Stimulated activated CD8-positive, alpha-beta memory T cell treated with anti-CD3 and anti-CD28 coated beads, Interleukin-7, amount 100 ng/mL, for 48 hours (primary cell): ENCODE data around the gene CPED1.

Experiments
- DNase-seq, 2 donors: peaks; one replicate each; pipeline ENCODE4 v3.0.0-alpha.2; 2020; ENCODE audit warnings: low read depth in 1 of 2; ENCODE audit errors: extremely low read depth in 1 of 2

Gene CPED1

DNA sequence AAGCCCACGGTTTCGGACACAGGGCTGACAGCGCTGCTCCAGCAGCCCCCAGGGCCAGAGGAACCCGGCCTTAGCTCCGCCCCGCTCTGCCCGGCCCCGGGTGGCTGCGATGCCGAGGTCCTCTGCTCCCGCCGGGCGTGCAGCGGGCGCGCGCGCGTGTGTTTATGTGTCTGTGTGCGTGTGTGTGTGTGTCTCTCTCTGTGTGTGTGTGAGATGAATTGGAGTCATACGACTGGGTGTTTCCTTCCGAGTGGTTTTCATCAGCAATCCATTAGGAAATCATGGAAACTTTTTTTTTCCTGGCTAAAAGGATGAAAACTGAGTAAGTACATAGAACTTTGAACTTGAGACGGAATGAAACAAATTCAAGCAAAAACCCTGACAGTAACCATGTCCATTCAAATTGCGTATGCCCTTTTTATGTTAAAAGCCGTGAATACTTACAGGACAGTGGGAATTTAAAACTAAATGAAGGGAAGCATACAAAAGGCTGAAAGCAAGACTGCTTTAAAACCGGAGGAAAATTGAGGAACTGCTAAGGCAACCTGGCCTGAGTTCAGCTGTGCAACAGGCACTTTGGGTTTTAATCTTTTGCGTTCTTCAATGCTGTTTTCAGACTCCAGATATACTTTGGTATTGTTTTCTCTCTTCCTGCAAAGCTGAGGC lies at the start of gene CPED1:
Gene CPED1 (plus strand): TSS at position 121 of the 666 bp plus-strand sequence. CDS start 911 bp downstream, outside the sequence.
- DNase-seq = no peak

- DNase-seq = no peak
Observed at GRCh38 chr7:120939345-120939744, 49.2 kb upstream of the CPED1 start.

GRCh38 chr7:120941064-120941463 lies 47.4 kb upstream of the CPED1 start:
- no peak for DNase-seq

GRCh38 chr7:120941856-120942255 lies 46.7 kb upstream of the CPED1 start:
- DNase-seq = no peak

GRCh38 chr7:120942861-120943260 lies 45.6 kb upstream of the CPED1 start:
- no peak for DNase-seq

DNA sequence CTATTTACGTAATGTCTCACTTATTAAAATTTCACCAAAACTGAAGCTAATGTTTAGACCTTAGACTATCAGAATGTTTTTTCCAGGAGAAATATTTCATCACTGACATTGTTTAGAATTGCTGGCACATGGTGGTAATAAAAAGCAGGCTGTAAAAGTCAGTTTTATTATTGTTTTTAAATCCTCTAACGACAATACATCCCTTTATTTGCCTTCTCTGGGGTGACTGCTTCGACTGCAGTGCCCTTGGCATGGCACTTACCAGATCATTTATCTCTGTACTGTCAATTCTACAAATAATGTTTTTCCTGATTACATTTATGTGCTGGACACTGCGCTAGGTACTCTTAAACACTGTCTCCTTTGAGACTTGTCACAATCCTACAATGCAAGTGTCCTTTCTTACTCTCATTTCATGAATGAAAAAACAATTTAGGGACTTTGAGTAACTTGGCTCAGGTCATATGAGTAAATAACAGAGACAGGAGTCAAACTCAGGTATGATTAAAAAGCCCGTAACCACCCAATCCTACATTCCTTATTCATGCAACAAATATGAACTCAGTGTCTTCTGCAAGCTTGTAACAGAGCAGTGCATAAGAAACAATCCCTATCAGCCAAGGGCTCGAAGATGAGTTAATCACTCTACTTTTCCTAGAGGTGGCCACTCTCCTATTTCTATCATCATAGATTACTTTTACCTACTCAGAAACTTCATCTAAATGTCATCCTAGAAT lies 43.5 kb upstream of the CPED1 start:
- DNase-seq = no peak

DNA sequence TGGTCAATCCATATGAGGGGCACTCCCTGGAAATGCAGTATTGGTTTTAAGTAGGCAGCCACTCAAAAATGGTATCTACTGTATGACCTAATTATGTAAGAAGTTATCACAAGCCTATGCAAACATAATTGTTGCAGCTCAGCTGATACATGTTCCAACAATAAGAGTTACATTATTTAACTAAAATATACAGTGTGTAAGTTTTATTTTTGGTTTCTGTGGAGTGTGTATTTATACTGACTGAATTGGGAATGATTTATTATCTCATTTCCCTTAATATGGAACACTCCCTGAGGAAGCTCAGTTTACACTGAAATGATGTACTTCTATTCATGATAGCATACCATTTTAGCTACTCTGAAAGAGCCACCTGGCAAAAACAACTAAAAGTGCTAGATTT lies 40.5 kb upstream of the CPED1 start:
- DNase-seq = no peak

GRCh38 chr7:120949393-120949911 lies 39.1 kb upstream of the CPED1 start:
- DNase-seq = no peak

DNA sequence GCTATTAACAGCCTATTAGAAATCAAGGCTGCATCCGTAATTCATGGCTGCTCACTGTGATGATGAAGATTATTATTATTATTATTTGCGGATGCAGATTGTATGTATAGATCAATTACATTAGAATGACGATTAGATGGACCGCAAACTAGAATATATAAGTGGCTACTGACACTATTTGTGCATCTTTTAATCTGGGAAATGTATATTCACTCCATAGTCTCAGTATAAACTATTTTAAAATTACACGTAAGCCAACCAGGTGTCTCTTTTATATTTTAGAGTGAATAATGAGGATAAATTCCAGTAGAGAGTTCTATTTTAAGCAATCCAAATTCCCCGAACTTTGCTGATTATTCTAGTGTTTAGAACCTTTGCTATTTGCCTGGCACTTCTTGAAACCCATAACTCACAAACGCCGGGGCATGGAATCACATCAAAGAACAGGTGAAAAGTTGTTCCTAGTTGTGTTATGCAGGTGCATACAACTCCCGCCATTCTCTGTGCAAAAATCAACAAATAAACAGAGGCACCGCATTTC lies 38.4 kb upstream of the CPED1 start:
- no peak for DNase-seq

DNA sequence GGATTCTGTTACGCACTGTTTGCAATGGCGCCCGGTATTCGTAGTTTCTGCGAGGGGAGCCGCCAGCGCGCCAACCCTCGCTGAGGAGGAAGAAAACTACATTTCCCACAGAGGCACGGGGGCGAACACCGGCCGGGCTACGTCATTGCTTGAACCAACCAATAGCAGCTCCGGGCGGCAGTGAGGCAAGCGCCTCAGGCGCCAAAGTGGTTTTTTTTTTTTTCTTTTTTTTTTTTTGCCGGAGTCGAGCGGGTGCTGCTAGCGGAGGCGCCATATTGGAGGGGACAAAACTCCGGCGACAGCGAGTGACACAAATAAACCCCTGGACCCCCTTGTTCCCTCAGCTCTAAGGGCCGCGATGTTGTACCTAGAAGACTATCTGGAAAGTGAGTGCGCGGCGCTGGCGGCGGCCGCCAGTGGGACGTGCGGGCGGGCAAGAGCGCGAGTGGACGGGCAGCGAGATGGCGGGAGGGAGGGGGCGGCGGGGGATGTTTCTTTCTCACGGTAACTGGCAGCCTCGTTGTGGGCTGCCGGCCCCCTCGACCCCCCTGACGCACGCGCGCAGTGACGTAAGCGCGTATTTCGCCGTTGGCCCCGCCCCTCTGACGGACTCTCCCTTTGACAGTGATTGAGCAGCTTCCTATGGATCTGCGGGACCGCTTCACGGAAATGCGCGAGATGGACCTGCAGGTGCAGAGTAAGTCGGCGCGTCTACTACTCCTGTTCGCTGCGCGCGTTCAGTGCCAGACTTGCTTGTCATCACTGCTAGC lies 37.8 kb upstream of the CPED1 start, which contains the start of gene ING3:
Gene ING3 (plus strand): TSS at position 239 of the 770 bp plus-strand sequence. CDS start 120 bp downstream, at position 359.
- peak; percentile 93 to 95 for DNase-seq

GRCh38 chr7:120951309-120951699 lies 37.2 kb upstream of the CPED1 start:
- DNase-seq = no peak

DNA sequence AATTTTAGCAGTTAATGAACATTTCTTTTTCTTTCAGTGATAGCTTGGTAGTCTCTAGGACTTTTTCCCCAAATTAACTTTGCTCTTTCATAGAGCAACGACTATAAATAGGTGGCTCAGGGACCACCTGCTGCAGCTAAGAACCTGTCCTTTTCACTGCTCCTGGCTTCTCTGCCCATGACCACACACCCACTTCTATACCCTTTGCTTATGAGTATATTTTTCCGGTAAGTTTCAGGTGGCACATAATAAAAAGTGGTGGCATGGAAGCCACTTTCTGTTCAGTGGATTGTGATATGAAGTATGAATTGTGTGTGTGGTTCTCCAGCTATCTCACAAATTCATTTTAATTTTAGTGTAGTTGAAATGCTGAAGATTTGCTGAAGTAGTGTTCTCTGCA lies 36.7 kb upstream of the CPED1 start:
- no peak for DNase-seq

DNA sequence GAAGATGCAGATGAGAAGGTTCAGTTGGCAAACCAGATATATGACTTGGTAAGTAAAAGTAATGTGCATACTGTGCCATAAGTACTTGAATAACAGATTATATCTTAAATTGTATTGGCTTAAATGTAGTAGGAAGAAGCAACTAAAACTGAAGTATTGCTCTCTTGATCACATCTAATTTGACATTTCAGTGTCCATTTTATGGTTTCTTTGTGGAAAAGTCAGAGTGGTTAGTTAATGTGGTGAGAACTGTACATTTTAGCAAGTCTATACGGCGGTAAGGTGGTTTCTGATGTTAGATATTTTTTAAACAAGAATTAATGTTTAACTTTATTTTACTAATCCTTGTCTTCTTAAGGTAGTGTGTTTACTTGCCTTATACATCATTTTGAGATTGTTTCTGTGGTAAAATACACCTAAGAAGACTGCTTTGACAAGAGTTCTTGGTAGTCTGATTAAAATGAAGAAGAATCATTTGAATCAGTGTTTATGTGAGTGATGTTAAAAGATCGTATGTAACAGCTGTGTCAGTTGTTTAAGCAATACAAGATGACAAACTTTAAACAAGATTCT lies 32.8 kb upstream of the CPED1 start:
- DNase-seq = no peak

DNA sequence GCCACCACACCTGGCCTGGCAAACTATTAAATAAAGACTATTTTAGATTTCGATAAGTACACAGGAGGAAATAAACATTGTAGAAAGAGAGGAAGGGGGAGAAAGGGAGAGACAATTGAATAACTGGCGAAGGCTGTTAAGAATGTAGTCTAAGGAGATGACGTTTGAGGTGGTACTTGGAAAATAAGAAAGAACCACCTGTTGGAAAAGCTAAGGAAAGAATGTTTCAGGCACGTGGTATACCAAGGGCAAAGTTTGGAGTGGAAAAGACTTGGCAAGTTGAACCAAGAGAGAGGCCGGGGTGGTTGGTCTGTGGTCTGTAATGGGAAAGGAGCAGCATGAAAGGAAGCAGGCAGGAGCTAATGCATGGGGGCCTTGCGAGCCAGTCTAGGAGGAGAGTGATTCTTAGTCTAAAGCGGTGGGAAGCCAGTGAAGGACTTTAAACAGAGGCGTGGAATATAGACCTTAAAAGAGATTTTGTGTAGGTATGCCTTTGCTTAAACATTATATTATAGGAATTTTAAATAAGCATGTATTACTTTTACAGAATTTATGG lies 28.5 kb upstream of the CPED1 start:
- no peak for DNase-seq

DNA sequence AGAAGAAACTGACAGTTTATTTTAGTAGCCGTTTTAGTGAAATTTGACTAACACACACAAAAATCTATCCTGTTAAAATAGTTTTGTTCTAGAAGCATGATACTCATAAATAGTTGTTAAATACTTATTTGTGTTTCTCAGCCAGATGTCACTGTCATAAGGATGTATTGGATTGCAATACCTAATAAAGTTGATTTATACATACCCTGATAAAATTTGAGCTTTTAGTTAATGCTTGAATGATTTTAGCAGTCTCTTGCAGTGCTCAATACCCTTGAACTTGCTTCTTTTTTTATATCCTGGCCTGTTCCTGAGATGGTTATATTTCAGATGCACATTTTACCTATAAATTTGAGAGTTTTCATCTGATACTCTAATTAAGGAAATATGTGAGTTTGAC lies 27.8 kb upstream of the CPED1 start:
- DNase-seq = no peak

DNA sequence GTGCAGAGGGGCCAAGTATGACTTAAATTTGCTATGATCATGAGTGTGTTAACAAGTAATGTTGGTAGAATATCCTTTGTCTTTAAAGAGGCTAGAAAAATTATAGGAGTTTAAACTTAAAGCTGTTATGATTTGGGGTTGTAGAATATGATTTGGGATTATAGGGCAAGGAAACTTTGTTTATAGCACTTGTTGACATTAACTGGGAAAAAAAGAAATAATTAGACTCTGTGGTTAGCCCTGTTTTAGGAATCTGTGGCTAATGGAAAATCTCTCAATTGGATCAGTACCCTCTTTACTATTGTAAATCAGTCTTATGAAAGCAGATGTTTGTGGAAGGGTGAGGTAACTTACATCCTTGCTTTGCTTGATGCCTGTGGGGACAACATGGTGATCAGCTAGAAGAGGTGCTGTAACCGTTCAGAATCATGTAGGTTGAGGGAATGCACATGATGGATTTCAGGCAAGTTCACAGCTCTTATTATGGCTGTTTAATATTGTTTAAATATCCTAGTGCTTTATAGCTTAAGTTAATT lies 26.8 kb upstream of the CPED1 start:
- no peak for DNase-seq

GRCh38 chr7:120964088-120964487 lies 24.4 kb upstream of the CPED1 start:
- no peak for DNase-seq

DNA sequence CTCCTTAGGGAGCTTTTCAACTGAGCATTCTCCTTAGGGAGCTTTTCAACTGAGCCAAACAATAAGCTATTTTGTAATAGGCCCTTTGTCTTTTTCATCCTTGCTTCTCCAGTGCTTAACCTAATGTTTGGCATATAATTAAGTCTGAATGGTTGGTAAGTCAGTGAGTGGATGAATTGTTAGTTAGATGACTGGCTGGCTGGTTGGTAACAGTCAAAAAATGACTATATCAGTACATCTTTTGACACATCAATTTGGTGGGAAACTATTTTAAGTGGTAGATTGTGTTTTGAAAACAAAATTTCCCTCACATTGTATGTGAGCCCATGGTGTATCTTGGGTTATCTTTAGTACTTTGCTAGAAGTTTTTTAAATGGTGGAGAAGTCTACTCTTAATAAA lies 21.6 kb upstream of the CPED1 start:
- no peak for DNase-seq

DNA sequence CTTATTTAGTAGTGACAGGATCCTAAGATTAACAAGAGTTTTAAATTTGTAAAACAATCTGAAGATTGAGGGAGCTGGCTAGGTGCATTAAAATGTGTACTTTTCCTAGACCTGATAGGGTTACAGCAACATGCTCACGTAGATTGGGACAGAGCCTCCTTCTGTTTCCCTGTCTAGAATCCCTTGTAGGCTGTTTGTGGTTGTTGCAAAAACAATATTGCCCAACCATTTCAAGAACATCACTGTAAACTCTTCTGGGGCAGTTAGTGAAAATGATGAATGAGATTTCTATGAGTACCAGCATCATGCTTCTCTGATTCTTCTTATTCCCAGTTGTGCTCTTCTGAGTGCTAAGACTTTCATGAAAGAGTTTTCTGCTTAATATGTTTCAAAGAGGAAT lies 14.7 kb upstream of the CPED1 start:
- DNase-seq = no peak

DNA sequence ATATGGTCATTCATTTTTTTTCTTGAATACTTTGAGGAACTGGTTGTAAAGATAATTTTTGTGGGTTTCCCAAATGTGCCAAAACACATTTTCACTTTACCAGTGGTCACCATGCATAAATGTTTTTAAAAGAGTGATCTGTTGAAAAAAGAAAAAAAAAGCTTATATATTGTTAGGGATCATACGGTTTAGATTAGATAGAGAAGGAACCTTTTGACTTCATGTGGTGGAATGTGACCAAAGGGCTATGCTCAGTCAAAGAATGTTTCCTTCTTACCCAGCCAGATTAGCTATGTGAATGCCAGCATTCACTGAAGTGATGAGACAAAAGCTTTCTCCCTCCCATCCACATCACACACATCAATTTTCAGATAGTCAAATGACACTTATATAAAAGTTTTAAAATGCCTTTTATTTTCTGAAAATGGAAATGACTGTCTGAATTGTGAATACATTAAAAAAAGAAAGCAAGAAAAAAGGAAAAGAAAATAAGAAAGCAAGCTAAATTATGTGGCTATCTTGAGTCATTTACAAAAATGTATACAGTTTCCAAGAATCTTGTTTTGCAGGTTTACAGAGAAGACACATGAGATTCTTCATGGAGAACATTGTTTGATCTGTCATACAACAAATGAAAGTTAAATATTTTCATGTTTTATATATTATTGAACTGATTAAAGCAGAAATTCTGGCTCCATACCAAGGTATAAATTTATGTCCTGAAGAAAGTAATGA lies 8.6 kb upstream of the CPED1 start:
- DNase-seq = no peak
